ENCODE data around the gene TFCP2L1. TPM values are rescaled to one million over a fixed set of nuclear protein-coding genes. Genes with fewer than 3 reads are reported as not detected.

TFCP2L1 gene
- total RNA-seq, 1 donor from 2014 or later, result 0.14 TPM

DNA sequence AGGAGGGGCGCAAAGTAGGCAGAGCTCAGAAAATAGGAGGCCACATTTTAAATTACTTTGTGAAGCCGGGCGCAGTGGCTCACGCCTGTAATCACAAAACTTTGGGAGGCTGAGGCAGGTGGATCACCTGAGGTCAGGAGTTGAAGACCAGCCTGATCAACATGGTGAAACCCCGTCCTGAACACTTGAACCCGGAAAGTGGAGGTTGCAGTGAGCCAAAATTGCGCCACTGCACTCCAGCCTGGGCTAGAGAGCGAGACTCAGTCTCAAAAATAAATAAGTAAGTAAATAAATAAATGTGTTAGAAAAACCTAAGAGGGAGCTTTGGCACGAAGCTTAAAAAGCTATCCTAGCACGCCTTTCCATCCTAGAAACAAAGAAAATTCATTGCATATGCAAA lies 105.5 kb downstream of the TFCP2L1 start:
- Histone ChIP-seq H3K27me3 (ENCODE audit: low read depth) (peaks cover 7% of the 10 kb centered on the region), H3K4me1 (peaks cover 8% of the 10 kb centered on the region), H3K9me3 (replicated peaks) (no peaks in the 10 kb centered on the region), H3K36me3 (no peaks in the 10 kb centered on the region), H3K27ac (replicated peaks) (no peak overlapping the region), H3K4me3 (no peak overlapping the region)
- TF ChIP-seq, protein P1, sequence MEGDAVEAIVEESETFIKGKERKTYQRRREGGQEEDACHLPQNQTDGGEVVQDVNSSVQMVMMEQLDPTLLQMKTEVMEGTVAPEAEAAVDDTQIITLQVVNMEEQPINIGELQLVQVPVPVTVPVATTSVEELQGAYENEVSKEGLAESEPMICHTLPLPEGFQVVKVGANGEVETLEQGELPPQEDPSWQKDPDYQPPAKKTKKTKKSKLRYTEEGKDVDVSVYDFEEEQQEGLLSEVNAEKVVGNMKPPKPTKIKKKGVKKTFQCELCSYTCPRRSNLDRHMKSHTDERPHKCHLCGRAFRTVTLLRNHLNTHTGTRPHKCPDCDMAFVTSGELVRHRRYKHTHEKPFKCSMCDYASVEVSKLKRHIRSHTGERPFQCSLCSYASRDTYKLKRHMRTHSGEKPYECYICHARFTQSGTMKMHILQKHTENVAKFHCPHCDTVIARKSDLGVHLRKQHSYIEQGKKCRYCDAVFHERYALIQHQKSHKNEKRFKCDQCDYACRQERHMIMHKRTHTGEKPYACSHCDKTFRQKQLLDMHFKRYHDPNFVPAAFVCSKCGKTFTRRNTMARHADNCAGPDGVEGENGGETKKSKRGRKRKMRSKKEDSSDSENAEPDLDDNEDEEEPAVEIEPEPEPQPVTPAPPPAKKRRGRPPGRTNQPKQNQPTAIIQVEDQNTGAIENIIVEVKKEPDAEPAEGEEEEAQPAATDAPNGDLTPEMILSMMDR (IDR thresholded peaks at IDR 0.05; ENCODE audit: borderline replicate concordance), result no peak
- intact Hi-C loops (cut with micrococcal nuclease), result no loop called here
- DNase-seq, result no peak

GRCh38 chr2:121178730-121179129 lies 106.3 kb downstream of the TFCP2L1 start:
- H3K36me3 ChIP-seq, result no peaks in the 10 kb centered on the region
- H3K4me1 ChIP-seq, result peaks cover 9% of the 10 kb centered on the region
- no peak for DNase-seq
- TF ChIP-seq, protein P1 (IDR thresholded peaks at IDR 0.05; ENCODE audit: borderline replicate concordance), result no peak
- H3K4me3 ChIP-seq, result no peak overlapping the region
- H3K27me3 ChIP-seq (ENCODE audit: low read depth), result peaks cover 7% of the 10 kb centered on the region
- intact Hi-C loops (cut with micrococcal nuclease), result no loop called here
- no peak overlapping the region for H3K27ac ChIP-seq (replicated peaks)
- no peaks in the 10 kb centered on the region for H3K9me3 ChIP-seq (replicated peaks)

- TF ChIP-seq, protein P1 (IDR thresholded peaks at IDR 0.05; ENCODE audit: borderline replicate concordance), result no peak
- intact Hi-C loops (cut with micrococcal nuclease), result no loop called here
- Histone ChIP-seq H3K36me3 (no peaks in the 10 kb centered on the region), H3K4me1 (peaks cover 9% of the 10 kb centered on the region), H3K27ac (replicated peaks) (no peak overlapping the region), H3K9me3 (replicated peaks) (no peaks in the 10 kb centered on the region), H3K4me3 (no peak overlapping the region), H3K27me3 (ENCODE audit: low read depth) (peaks cover 7% of the 10 kb centered on the region)
- no peak for DNase-seq
Measured at GRCh38 chr2:121177896-121178295, 107.1 kb downstream of the TFCP2L1 start.

DNA sequence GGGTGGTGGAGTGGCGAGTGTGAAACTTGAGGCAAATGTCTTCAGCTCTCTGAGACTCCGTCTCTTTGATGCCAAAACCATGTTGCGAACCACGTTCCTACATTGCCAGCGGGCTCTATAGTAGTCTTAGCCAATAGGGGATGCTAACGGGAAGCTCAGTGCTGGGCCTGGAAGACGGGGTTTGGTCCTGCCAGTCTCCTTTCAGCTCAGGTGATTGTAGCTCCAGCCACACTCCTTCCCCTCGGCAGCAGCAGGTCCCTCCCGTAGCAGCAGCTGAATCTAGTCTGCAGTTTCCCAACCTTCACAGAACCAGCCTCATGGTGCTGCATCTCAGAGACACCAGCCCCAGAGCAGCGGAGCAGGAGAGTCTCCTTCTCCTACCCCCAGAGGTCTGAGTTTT lies 109.7 kb downstream of the TFCP2L1 start:
- no peak for DNase-seq
- intact Hi-C loops (cut with micrococcal nuclease), result no loop called here
- peak overlapping the region; percentile 63 for H3K27ac ChIP-seq (replicated peaks)

DNA sequence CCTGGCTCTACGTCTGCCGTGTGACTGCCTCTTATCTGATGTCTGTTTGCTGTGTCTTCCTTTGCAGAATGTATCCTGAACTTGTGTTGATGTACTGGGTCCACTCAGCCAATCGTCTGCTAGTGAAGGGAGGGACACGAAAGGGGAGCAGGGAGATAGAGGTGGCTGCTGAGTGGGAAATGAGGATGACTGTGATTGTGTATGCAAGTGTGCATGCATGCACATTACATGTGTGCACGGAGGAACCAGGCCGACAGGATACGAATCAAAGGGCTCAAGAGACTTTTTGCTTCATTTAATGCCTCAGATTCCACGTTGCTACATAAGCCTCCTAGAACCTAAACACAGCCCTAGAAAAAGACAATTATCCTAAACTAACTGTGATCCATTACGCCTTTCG lies 111.2 kb downstream of the TFCP2L1 start:
- Histone ChIP-seq H3K36me3 (no peaks in the 10 kb centered on the region), H3K9me3 (replicated peaks) (peaks cover 15% of the 10 kb centered on the region), H3K4me3 (no peak overlapping the region), H3K27ac (replicated peaks) (no peak overlapping the region), H3K27me3 (ENCODE audit: low read depth) (peaks cover 7% of the 10 kb centered on the region), H3K4me1 (peaks cover 9% of the 10 kb centered on the region)
- TF ChIP-seq, protein P1 (IDR thresholded peaks at IDR 0.05; ENCODE audit: borderline replicate concordance), result no peak
- DNase-seq, result no peak
- intact Hi-C loops (cut with micrococcal nuclease), result no loop called here

More for the DNA sequence above, 109.7 kb downstream of the TFCP2L1 start:
- TF ChIP-seq, protein P1 (IDR thresholded peaks at IDR 0.05; ENCODE audit: borderline replicate concordance), result no peak
- Histone ChIP-seq H3K4me3 (no peak overlapping the region), H3K36me3 (no peaks in the 10 kb centered on the region), H3K9me3 (replicated peaks) (peaks cover 10% of the 10 kb centered on the region), H3K27me3 (ENCODE audit: low read depth) (peaks cover 7% of the 10 kb centered on the region), H3K4me1 (peaks cover 9% of the 10 kb centered on the region)

DNA sequence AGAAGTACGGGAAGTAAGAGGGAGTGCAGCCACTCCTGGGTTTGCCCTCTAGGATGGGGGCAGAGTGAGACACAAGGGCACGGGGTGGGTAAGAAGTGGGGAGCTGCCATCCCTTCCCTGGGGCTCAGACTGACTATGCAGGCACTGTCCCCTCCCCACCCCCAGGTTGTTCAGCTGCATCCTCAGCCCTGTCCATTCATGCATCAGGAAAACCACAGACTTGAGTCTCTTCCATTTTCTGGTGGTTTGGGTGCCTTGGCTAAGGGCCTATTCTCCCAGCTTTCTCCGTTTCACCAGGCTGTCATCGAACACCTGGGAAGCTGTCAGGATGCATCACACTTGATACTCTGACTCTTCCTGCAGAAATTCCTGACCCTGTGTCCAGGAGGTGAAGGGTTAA lies 111.9 kb downstream of the TFCP2L1 start:
- peaks cover 7% of the 10 kb centered on the region for H3K27me3 ChIP-seq (ENCODE audit: low read depth)
- TF ChIP-seq, protein P1 (IDR thresholded peaks at IDR 0.05; ENCODE audit: borderline replicate concordance), result no peak
- H3K9me3 ChIP-seq (replicated peaks), result peaks cover 15% of the 10 kb centered on the region
- no peaks in the 10 kb centered on the region for H3K36me3 ChIP-seq
- no peak overlapping the region for H3K4me3 ChIP-seq
- no peak for DNase-seq
- intact Hi-C loops (cut with micrococcal nuclease), result no loop called here
- H3K27ac ChIP-seq (replicated peaks), result no peak overlapping the region
- peaks cover 9% of the 10 kb centered on the region for H3K4me1 ChIP-seq

Data from left ventricle myocardium inferior (tissue), 1 donor.